Lower leg skin (tissue), 4 donors: ENCODE results near the gene DAPP1. TPM values are rescaled to one million over a fixed set of nuclear protein-coding genes. Genes with fewer than 3 reads are reported as not detected.

Experiments used
- DNase-seq, 2 donors: peaks; one replicate each; pipeline ENCODE4 v3.0.0-alpha.2; 2019; ENCODE audit warnings: low spot score in 2 of 2
- H3K4me3 ChIP-seq: fragments of 200-600 bp; sonication (generic); 2 replicates; pipeline ENCODE4 v1.5.1; 2017; ENCODE audit warnings: mild to moderate bottlenecking, low read depth; ENCODE audit not compliant: poor library complexity, severe bottlenecking
- CTCF ChIP-seq, 3 donors: fragments of 450-650 bp; IDR thresholded peaks; one replicate each; pipeline ENCODE4 v1.5.1; 2016; ENCODE audit warnings: antibody characterized with exemption in 3 of 3, mild to moderate bottlenecking in 3 of 3, moderate library complexity in 2 of 3
- POLR2A ChIP-seq, 2 donors: fragments of 450-650 bp; IDR thresholded peaks; one replicate each; pipeline ENCODE4 v1.6.1; 2016 to 2017; ENCODE audit warnings: antibody characterized with exemption in 2 of 2, mild to moderate bottlenecking in 1 of 2, moderate library complexity in 1 of 2
- WGBS, 2 donors: methylation state at CpG; one replicate each; pipeline ENCODE4 v1.1.5; 2018; 5-methylcytosine and 5-hydroxymethylcytosine counted together
- intact Hi-C: fragments of 100-400 bp; cut with DNase I; formaldehyde crosslinking; loops from one replicate; pipeline ENCODE4 v1.15.0; 2023; ENCODE audit warnings: low total_unique reads
- total RNA-seq, 4 donors: library from RNA; depleted of rRNA; stranded (reverse); fragments of >200 nt; gene quantifications; one replicate each; pipeline ENCODE4 v1.1.0, GENCODE V29; 2016

DAPP1 gene
- total RNA-seq, 4 donors from 2014 or later = 24.5 to 37.7 (median 34.2) TPM

- intact Hi-C loops = no loop called here
- 78% methylated on average over 3 of the region's 3 CpGs for WGBS, 2 donors
- TF ChIP-seq CTCF (IDR thresholded peaks at IDR 0.05) (no peak), POLR2A (IDR thresholded peaks at IDR 0.05) (no peak)
- no peak overlapping the region for H3K4me3 ChIP-seq
- DNase-seq = no peak
Measured at GRCh38 chr4:99801005-99801699, 15.5 kb upstream of the DAPP1 start.

GRCh38 chr4:99803566-99804101 lies 13.0 kb upstream of the DAPP1 start:
- TF ChIP-seq CTCF (IDR thresholded peaks at IDR 0.05) (no peak), POLR2A (IDR thresholded peaks at IDR 0.05) (no peak)
- intact Hi-C loops = no loop called here
- no peak overlapping the region for H3K4me3 ChIP-seq
- DNase-seq = no peak
- WGBS, 2 donors = 48 to 52% methylated on average over 4 of the region's 4 CpGs

GRCh38 chr4:99806545-99806944 lies 10.1 kb upstream of the DAPP1 start:
- 70 to 73% methylated on average over 4 of the region's 4 CpGs for WGBS, 2 donors
- DNase-seq = no peak
- intact Hi-C loops = loop anchor here (5.0 kb wide), 1 partner anchor 244 kb away; the partner anchor contains the start of gene TRMT10A
- TF ChIP-seq CTCF (IDR thresholded peaks at IDR 0.05) (no peak), POLR2A (IDR thresholded peaks at IDR 0.05) (no peak)
- H3K4me3 ChIP-seq = no peak overlapping the region

- intact Hi-C loops = loop anchor here (5.0 kb wide), 1 partner anchor 245 kb away; the partner anchor contains the start of gene TRMT10A
- DNase-seq = no peak
Measured at GRCh38 chr4:99807666-99808065, 9.0 kb upstream of the DAPP1 start.

GRCh38 chr4:99808260-99808857 lies 8.3 kb upstream of the DAPP1 start:
- intact Hi-C loops = loop anchor here (5.0 kb wide), 1 partner anchor 246 kb away; the partner anchor contains the start of gene TRMT10A
- 21 to 23% methylated on average over 13 of the region's 13 CpGs for WGBS, 2 donors
- TF ChIP-seq CTCF (IDR thresholded peaks at IDR 0.05) = no peak
- no peak for TF ChIP-seq POLR2A (IDR thresholded peaks at IDR 0.05)
- no peak for DNase-seq
- no peak overlapping the region for H3K4me3 ChIP-seq

More at GRCh38 chr4:99807666-99808065, 9.0 kb upstream of the DAPP1 start:
- H3K4me3 ChIP-seq = no peak overlapping the region
- TF ChIP-seq POLR2A (IDR thresholded peaks at IDR 0.05) (no peak), CTCF (IDR thresholded peaks at IDR 0.05) (no peak)
- 52 to 55% methylated on average over 4 of the region's 4 CpGs for WGBS, 2 donors
